HG02943 (cell line): Measurements from ENCODE around the gene COL21A1.
"Not testable (repeated sequence)": the region's sequence is repeated elsewhere in the genome, so short reads cannot be mapped to it uniquely, and the experiment has no call there.

Experiments used
- ATAC-seq: cut with Tn5 transposase; IDR thresholded peaks from one replicate; pipeline ENCODE4 v1.9.1; 2021; ENCODE audit warnings: mild to moderate bottlenecking, low read depth, moderate library complexity; ENCODE audit not compliant: unreplicated experiment

The COL21A1 gene

GRCh38 chr6:56246881-56247653, at the start of gene COL21A1:
Gene COL21A1, minus strand, starts transcription at chr6:56247580. Its CDS starts 64,962 bp downstream, at chr6:56182618.
- no peak for ATAC-seq

GRCh38 chr6:56293781-56294180, 46.4 kb upstream of the COL21A1 start:
- ATAC-seq = no peak

- ATAC-seq = no peak
Measured at GRCh38 chr6:56292505-56293181, 45.3 kb upstream of the COL21A1 start.

GRCh38 chr6:56291302-56291917, 44.0 kb upstream of the COL21A1 start:
- no peak for ATAC-seq

GRCh38 chr6:56289721-56290120, 42.3 kb upstream of the COL21A1 start:
- ATAC-seq = no peak

GRCh38 chr6:56288347-56288746, 41.0 kb upstream of the COL21A1 start:
- no peak for ATAC-seq

GRCh38 chr6:56282391-56282790, 35.0 kb upstream of the COL21A1 start:
- no peak for ATAC-seq

GRCh38 chr6:56280126-56280525, 32.7 kb upstream of the COL21A1 start:
- ATAC-seq = no peak

GRCh38 chr6:56279331-56280080, 32.1 kb upstream of the COL21A1 start:
- ATAC-seq = no peak

- ATAC-seq = no peak
Measured at GRCh38 chr6:56278171-56278591, 30.8 kb upstream of the COL21A1 start.

GRCh38 chr6:56270812-56271441, 23.5 kb upstream of the COL21A1 start:
- ATAC-seq = no peak

- ATAC-seq = no peak
Measured at GRCh38 chr6:56268266-56268665, 20.9 kb upstream of the COL21A1 start.

GRCh38 chr6:56266011-56266410, 18.6 kb upstream of the COL21A1 start:
- ATAC-seq = no peak

GRCh38 chr6:56263596-56264315, 16.4 kb upstream of the COL21A1 start:
- ATAC-seq = no peak

GRCh38 chr6:56260593-56260992, 13.2 kb upstream of the COL21A1 start:
- ATAC-seq = not testable (repeated sequence)

GRCh38 chr6:56259234-56260077, 12.1 kb upstream of the COL21A1 start:
- ATAC-seq = no peak

- no peak for ATAC-seq
Measured at GRCh38 chr6:56255349-56255748, 8.0 kb upstream of the COL21A1 start.

GRCh38 chr6:56250266-56250665, 2.9 kb upstream of the COL21A1 start:
- ATAC-seq = no peak

GRCh38 chr6:56247654-56248122, 308 bp upstream of the COL21A1 start:
- ATAC-seq = no peak
